Neural crest cell (in vitro differentiated cells): ENCODE results near the gene OSBPL10. TPM values are rescaled to one million over a fixed set of nuclear protein-coding genes. Genes with fewer than 3 reads are reported as not detected.

Experiments used
- DNase-seq: peaks from one replicate; pipeline ENCODE4 v3.0.0; 2021; ENCODE audit warnings: low read depth, mixed read lengths, low spot score
- H3K27ac Mint-ChIP-seq: one replicate; pipeline ENCODE4 v1.8.0; 2021; ENCODE audit warnings: mild to moderate bottlenecking, mixed read lengths; ENCODE audit not compliant: unreplicated experiment
- H3K27me3 Mint-ChIP-seq: 2 replicates; pipeline ENCODE4 v1.8.0; 2021; ENCODE audit warnings: low read depth, mild to moderate bottlenecking, mixed read lengths
- H3K36me3 Mint-ChIP-seq: 2 replicates; pipeline ENCODE4 v1.8.0; 2021; ENCODE audit warnings: low read depth, mild to moderate bottlenecking, mixed read lengths
- H3K4me1 Mint-ChIP-seq: 2 replicates; pipeline ENCODE4 v1.8.0; 2021; ENCODE audit warnings: mixed read lengths
- H3K4me3 Mint-ChIP-seq: one replicate; pipeline ENCODE4 v1.8.0; 2021; ENCODE audit warnings: mild to moderate bottlenecking, mixed read lengths
- H3K9me3 Mint-ChIP-seq: 2 replicates; pipeline ENCODE4 v1.8.0; 2021; ENCODE audit warnings: mixed read lengths
- total RNA-seq: library from RNA; stranded (reverse); gene quantifications from 2 replicates; pipeline ENCODE4 v1.2.1, GENCODE V29; 2021
- TF ChIP-seq, protein P1 (sequence below): fragments of 200-600 bp; sonication (generic); conservative IDR thresholded peaks from 2 replicates; pipeline ENCODE4 v1.5.0; 2021; ENCODE audit warnings: antibody characterized with exemption, mild to moderate bottlenecking

Gene OSBPL10
- total RNA-seq, 1 donor from 2014 or later = 18.7 TPM

DNA sequence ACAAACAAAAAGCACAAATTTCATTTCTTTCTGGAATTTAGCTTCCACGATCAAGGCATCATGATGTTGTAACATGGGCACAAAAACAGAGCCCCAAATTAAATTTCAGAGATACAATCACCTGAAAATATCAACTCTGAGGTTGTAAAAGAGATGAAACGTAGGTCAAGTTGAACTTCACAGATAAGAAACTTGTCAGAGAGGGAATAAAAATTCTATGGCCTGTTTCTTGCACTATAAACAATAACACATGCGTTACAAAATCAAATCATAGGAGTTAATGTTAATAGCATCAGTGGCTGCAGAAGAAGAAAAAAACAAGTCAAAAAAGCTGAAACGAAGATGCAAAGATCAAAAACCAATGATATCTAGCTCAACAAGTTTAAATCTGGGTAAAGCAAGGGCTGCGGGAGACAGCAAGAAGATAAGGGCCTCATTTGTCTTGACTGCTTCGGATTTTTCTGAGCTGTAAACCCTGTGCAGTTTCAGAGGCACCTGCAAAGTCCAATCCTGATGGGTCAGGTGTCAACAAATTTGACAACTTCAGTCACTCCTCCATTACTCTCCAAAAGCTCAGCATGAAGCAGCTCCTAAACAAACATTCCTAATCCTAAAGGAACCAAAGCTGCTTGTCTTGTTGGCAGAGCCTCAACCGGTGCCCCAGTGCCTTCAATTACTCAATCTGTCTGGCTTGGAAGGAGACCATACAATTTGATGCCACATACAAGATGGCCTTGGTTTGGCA lies 228.6 kb downstream of the OSBPL10 start:
- Mint-ChIP-seq H3K27ac (no peak overlapping the region), H3K36me3 (no peaks in the 10 kb centered on the region), H3K9me3 (no peaks in the 10 kb centered on the region), H3K27me3 (no peaks in the 10 kb centered on the region), H3K4me3 (no peak overlapping the region), H3K4me1 (peaks cover 13% of the 10 kb centered on the region)
- TF ChIP-seq, protein P1, sequence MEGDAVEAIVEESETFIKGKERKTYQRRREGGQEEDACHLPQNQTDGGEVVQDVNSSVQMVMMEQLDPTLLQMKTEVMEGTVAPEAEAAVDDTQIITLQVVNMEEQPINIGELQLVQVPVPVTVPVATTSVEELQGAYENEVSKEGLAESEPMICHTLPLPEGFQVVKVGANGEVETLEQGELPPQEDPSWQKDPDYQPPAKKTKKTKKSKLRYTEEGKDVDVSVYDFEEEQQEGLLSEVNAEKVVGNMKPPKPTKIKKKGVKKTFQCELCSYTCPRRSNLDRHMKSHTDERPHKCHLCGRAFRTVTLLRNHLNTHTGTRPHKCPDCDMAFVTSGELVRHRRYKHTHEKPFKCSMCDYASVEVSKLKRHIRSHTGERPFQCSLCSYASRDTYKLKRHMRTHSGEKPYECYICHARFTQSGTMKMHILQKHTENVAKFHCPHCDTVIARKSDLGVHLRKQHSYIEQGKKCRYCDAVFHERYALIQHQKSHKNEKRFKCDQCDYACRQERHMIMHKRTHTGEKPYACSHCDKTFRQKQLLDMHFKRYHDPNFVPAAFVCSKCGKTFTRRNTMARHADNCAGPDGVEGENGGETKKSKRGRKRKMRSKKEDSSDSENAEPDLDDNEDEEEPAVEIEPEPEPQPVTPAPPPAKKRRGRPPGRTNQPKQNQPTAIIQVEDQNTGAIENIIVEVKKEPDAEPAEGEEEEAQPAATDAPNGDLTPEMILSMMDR = no peak
- DNase-seq = no peak

DNA sequence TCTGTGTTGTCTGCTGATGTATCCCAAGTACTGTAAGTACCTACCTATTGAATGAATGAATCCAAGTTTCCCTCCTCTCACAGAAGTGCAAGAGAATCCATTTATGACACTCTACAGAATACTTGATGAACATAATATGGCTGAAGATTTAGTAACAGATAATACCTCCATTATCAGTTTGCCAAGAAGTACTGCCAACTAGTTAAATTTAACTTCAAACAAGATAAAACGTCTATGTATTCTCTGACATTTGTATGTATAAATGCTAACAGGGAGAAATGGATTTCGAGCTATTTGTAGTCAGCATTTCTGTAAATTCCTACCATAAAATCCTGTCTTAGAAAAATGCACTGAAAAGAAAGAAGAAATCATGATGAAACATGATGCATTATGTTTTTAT lies 230.7 kb downstream of the OSBPL10 start:
- TF ChIP-seq, protein P1 = no peak
- H3K4me1 Mint-ChIP-seq = peaks cover 22% of the 10 kb centered on the region
- no peak overlapping the region for H3K4me3 Mint-ChIP-seq

DNA sequence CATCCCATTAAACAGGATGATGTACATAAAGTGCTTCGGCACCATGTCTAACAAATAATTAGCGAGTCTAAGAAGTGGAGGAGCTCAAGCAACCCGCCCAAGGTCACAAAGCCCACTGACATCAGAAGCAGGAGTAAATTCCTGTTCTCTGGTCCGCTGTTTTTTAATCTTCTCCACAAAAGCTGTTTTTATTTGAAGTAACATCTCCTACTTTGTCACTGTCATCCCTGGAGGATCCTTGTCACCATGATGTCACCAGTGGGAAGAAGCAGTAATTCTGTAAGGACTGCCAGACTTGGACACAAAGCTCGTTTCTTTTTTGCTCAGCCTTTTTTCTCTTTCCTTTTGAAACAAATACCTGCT lies 232.1 kb downstream of the OSBPL10 start:
- H3K27ac Mint-ChIP-seq = no peak overlapping the region
- H3K4me1 Mint-ChIP-seq = peaks cover 24% of the 10 kb centered on the region
- no peaks in the 10 kb centered on the region for H3K36me3 Mint-ChIP-seq
- no peaks in the 10 kb centered on the region for H3K27me3 Mint-ChIP-seq
- no peaks in the 10 kb centered on the region for H3K9me3 Mint-ChIP-seq
- TF ChIP-seq, protein P1 = no peak
- no peak overlapping the region for H3K4me3 Mint-ChIP-seq
- DNase-seq = no peak

More for the DNA sequence above, 230.7 kb downstream of the OSBPL10 start:
- no peak overlapping the region for H3K27ac Mint-ChIP-seq
- no peaks in the 10 kb centered on the region for H3K9me3 Mint-ChIP-seq
- H3K27me3 Mint-ChIP-seq = no peaks in the 10 kb centered on the region
- no peak for DNase-seq
- H3K36me3 Mint-ChIP-seq = no peaks in the 10 kb centered on the region

DNA sequence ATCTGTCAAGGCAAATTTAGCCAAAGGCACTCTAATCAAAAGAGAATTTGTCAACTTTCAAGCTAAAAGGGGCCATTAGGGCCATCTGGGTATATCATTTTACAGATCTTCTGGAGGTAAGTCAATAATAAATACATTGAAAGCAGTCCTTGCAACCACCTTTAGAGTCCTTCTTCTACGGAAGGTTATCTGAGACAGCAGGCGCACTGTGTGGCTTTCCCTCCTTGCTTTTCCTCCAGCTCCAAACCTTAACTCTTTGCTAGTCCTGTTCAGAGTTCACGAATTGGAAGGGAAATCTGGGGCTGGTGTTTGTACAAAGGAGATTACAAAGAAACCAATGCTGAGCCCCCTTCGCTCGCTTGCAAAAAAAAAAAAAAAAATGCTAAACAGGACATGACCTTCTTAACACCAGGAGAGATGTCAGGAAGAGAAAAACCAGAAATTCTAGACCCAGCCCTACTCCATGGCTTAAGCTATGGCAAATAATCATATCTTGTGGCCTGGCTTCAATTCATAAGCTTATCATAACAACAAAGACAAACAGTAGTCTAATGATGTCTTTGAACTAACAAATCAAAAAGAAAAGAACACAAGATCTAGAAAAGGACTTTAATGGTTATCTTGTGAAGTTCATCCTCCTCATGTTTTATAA lies 232.7 kb downstream of the OSBPL10 start:
- no peak for DNase-seq
- H3K4me3 Mint-ChIP-seq = no peak overlapping the region
- H3K4me1 Mint-ChIP-seq = peaks cover 24% of the 10 kb centered on the region
- H3K27ac Mint-ChIP-seq = no peak overlapping the region
- TF ChIP-seq, protein P1 = no peak
- H3K9me3 Mint-ChIP-seq = no peaks in the 10 kb centered on the region
- no peaks in the 10 kb centered on the region for H3K27me3 Mint-ChIP-seq
- no peaks in the 10 kb centered on the region for H3K36me3 Mint-ChIP-seq

DNA sequence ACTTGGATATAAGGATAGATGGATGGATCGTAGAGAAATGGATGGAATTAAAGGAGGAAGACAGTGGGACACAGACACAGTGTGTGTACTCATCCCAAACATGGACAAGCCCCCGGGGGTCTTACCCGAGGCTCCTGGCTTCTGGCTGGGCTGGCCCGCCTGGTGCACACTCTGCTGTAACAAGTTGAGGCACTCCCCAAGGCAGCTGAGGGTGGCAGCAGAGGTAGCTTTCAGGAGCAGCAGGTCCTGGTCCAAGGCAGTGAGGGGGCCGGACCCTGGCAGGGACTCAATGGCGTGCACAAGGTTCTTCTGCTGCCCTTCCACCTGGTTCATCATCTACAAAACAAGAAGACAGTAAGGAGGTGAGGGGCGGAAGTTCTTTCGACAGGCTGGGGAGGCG lies 233.3 kb downstream of the OSBPL10 start:
- Mint-ChIP-seq H3K9me3 (no peaks in the 10 kb centered on the region), H3K4me3 (no peak overlapping the region), H3K36me3 (no peaks in the 10 kb centered on the region), H3K4me1 (peaks cover 24% of the 10 kb centered on the region), H3K27ac (no peak overlapping the region), H3K27me3 (no peaks in the 10 kb centered on the region)
- TF ChIP-seq, protein P1 = no peak
- no peak for DNase-seq
